GM12865 (cell line): ENCODE measurements around the gene MTM1.

Experiments used
- DNase-seq: peaks from one replicate; pipeline ENCODE4 v3.0.0; 2010; ENCODE audit warnings: low read depth
- H3K4me3 ChIP-seq: 2 replicates; pipeline ENCODE4 v1.5.1; 2011; ENCODE audit warnings: mild to moderate bottlenecking, low read depth, low read length, control low read depth
- CTCF ChIP-seq: IDR thresholded peaks from 2 replicates; pipeline ENCODE4 v1.5.1; 2011; ENCODE audit warnings: low read length, control low read depth, low read depth, inconsistent platforms; ENCODE audit not compliant: insufficient read depth; ENCODE audit errors: missing control alignments

The MTM1 gene

GRCh38 chrX:150602296-150602695, 33.9 kb downstream of the MTM1 start:
- no peak for DNase-seq
- TF ChIP-seq CTCF = no peak
- no peak overlapping the region for H3K4me3 ChIP-seq

DNA sequence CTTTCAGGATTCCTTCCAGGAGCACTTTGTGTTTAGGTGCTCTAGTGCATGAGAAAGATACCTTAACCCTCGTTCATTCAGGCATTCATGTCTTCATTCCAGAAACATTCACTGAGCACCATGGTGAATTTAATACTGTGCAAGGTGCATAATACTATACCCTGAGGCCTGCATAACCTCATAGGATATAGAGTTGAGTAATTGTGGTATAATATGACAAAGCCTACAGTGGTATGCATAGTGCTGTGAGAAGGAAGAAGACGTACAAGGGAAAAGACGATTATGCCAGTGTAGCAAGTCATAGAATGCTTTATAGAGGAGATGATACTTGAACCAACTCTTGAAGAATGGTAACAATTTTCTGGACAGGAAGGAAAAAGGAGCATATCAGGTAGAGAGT, 34.3 kb downstream of the MTM1 start:
- no peak for TF ChIP-seq CTCF
- no peak overlapping the region for H3K4me3 ChIP-seq
- DNase-seq = no peak

- TF ChIP-seq CTCF = no peak
- no peak overlapping the region for H3K4me3 ChIP-seq
- DNase-seq = no peak
Measured at GRCh38 chrX:150605603-150606002, 37.2 kb downstream of the MTM1 start.

DNA sequence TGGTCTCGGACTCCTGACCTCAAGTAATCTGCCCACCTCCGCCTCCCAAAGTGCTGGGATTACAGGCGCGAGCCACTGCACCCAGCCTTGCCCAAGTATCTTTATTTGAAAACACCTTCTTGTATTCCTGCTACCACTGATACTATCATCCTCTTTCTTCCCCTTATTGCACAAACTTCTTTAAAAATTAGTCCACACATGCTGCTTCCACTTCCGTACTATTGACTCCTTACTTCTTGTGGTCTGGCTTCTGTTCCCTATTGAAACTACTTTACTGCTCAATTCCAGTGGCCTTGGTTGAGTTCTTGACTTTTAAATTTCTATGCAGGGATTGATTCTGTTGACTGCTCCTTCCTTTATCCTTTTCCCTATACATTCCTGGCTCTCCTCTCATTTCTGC, 38.8 kb downstream of the MTM1 start:
- TF ChIP-seq CTCF = no peak
- no peak for DNase-seq
- no peak overlapping the region for H3K4me3 ChIP-seq

- H3K4me3 ChIP-seq = no peak overlapping the region
- TF ChIP-seq CTCF = no peak
- no peak for DNase-seq
Measured at GRCh38 chrX:150610043-150610442, 41.6 kb downstream of the MTM1 start.

GRCh38 chrX:150610446-150610845, 42.0 kb downstream of the MTM1 start:
- DNase-seq = no peak
- TF ChIP-seq CTCF = no peak
- no peak overlapping the region for H3K4me3 ChIP-seq

DNA sequence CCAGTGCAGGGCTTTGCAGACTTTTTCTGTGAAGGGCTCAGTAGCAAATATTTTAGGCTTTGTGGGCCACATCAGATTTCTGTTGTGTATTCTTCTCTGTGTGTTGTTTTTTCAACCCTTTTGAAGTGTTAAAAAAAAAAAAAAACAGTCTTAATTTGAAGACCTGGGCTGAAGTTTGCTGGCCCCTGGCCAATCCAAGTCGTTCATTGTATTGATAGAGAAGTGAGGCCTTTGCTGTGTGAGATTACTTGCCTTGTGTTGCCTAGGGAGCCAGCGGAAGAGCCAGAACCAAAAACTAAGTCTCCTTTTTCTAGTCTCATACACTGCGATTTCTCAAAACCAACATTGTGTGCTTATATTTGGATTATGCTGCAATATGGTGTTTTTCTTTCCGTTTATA, 46.9 kb downstream of the MTM1 start:
- TF ChIP-seq CTCF = no peak
- H3K4me3 ChIP-seq = no peak overlapping the region
- no peak for DNase-seq
